ENCODE measurements around the gene TIGAR. TPM values are rescaled to one million over a fixed set of nuclear protein-coding genes. Genes with fewer than 3 reads are reported as not detected.

The TIGAR gene
- total RNA-seq, 1 donor from 2014 or later, result 20.7 TPM

DNA sequence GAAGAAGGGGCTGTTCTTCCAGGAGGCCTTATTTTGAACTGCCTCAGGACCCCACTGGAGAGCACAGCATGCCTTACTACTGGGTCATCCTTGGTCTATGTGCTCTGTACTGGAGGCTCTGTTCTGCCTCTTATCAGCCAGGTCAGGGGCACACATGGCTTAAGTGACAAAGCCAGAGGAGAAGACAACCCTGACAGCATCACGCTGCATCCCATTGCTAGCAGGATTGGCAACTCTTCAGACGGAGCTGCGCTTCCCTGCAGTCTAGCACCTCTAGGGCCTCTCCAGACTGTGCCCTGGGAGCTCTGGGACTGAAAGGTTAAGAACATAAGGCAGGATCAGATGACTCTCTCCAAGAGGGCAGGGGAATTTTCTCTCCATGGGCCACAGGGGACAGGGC lies 17.3 kb upstream of the TIGAR start:
- peaks cover 8% of the 10 kb centered on the region for H3K27me3 Mint-ChIP-seq (ENCODE audit: unreplicated experiment)
- no peaks in the 10 kb centered on the region for H3K36me3 Mint-ChIP-seq (ENCODE audit: unreplicated experiment)
- DNase-seq, result peak; percentile 47
- H3K4me3 Mint-ChIP-seq (ENCODE audit: unreplicated experiment), result peak overlapping the region; percentile 56
- TF ChIP-seq, protein P1, sequence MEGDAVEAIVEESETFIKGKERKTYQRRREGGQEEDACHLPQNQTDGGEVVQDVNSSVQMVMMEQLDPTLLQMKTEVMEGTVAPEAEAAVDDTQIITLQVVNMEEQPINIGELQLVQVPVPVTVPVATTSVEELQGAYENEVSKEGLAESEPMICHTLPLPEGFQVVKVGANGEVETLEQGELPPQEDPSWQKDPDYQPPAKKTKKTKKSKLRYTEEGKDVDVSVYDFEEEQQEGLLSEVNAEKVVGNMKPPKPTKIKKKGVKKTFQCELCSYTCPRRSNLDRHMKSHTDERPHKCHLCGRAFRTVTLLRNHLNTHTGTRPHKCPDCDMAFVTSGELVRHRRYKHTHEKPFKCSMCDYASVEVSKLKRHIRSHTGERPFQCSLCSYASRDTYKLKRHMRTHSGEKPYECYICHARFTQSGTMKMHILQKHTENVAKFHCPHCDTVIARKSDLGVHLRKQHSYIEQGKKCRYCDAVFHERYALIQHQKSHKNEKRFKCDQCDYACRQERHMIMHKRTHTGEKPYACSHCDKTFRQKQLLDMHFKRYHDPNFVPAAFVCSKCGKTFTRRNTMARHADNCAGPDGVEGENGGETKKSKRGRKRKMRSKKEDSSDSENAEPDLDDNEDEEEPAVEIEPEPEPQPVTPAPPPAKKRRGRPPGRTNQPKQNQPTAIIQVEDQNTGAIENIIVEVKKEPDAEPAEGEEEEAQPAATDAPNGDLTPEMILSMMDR (IDR thresholded peaks at IDR 0.05; ENCODE audit: partially characterized antibody, unreplicated experiment), result no peak
- H3K4me1 Mint-ChIP-seq (ENCODE audit: low read depth, unreplicated experiment), result peaks cover 32% of the 10 kb centered on the region
- H3K9me3 Mint-ChIP-seq (ENCODE audit: unreplicated experiment), result peaks cover 6% of the 10 kb centered on the region
- H3K27ac Mint-ChIP-seq (ENCODE audit: unreplicated experiment), result no peak overlapping the region

DNA sequence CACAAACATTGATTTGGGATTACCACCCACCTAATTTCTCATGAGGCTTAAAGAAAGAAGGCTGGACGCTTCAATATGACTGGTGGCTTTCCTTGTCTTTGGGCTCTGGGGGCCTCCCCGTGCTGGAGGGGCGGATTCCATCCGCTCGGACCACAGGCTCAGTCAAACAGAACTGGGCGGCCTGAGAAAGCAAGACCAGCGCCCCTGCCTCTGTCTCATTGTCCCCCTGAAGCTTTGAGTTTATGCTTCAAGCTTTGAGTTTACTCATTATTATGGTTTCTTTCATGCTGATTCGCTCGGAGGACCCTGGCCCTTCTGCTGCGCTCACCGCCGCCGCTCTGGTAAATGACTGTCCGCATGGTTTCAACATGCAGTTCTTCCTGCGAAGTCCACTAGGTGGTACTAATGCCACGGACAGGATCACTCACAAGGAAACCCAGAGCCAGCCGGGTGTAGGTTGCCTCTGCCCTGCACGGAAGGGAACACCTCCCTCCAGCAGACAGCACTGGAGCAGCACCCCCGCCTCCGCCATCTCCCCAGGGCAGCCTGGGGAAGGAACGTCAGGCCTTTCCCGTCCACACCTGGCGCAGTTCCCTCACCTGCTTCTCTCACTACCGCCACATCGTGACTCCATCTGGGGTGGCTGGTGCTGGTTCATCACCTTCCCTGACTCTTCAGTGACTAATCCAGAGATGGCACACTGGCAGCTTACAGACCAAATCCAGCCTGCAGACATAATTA lies 13.2 kb upstream of the TIGAR start:
- Mint-ChIP-seq H3K27ac (ENCODE audit: unreplicated experiment) (peak overlapping the region; percentile 55), H3K36me3 (ENCODE audit: unreplicated experiment) (no peaks in the 10 kb centered on the region), H3K9me3 (ENCODE audit: unreplicated experiment) (peaks cover 9% of the 10 kb centered on the region), H3K4me3 (ENCODE audit: unreplicated experiment) (peak overlapping the region; percentile 83), H3K27me3 (ENCODE audit: unreplicated experiment) (peaks cover 8% of the 10 kb centered on the region), H3K4me1 (ENCODE audit: low read depth, unreplicated experiment) (peaks cover 42% of the 10 kb centered on the region)
- peak; percentile 78 for DNase-seq
- TF ChIP-seq, protein P1 (IDR thresholded peaks at IDR 0.05; ENCODE audit: partially characterized antibody, unreplicated experiment), result peak; percentile 77

DNA sequence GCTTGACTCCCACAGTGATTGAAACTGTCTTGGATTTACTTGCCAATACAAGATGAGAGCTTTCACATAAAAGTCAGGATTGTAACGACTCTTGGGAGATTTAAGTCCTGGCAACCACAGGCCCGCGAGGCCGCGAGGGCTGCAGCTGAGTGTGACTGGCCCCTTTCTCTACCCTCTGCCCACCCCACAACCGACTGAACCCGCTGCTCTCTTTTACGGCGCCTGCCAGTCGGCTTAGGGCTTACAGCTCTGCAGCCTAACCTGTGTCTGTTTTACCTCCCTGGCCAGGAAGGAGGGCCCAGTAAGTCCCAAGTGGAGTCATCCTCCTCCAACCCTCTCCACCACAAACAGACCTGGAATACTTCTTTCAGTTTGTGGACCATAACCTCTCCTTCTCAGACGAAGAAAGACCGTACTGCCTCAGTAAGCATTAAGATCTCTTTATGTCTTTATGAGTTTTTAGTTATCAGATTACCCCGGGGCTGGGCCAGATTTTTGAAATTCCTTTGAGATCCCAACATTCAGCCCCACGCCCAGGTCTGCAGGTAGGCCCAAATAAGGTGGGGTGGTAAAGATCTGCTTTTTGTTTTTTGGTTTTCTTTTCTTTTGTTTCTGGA lies 12.6 kb upstream of the TIGAR start:
- H3K27me3 Mint-ChIP-seq (ENCODE audit: unreplicated experiment), result peaks cover 5% of the 10 kb centered on the region
- peak overlapping the region; percentile 55 for H3K27ac Mint-ChIP-seq (ENCODE audit: unreplicated experiment)
- TF ChIP-seq, protein P1 (IDR thresholded peaks at IDR 0.05; ENCODE audit: partially characterized antibody, unreplicated experiment), result no peak
- peak overlapping the region; percentile 83 for H3K4me3 Mint-ChIP-seq (ENCODE audit: unreplicated experiment)
- peaks cover 9% of the 10 kb centered on the region for H3K9me3 Mint-ChIP-seq (ENCODE audit: unreplicated experiment)
- no peak for DNase-seq
- peaks cover 38% of the 10 kb centered on the region for H3K4me1 Mint-ChIP-seq (ENCODE audit: low read depth, unreplicated experiment)
- H3K36me3 Mint-ChIP-seq (ENCODE audit: unreplicated experiment), result no peaks in the 10 kb centered on the region

DNA sequence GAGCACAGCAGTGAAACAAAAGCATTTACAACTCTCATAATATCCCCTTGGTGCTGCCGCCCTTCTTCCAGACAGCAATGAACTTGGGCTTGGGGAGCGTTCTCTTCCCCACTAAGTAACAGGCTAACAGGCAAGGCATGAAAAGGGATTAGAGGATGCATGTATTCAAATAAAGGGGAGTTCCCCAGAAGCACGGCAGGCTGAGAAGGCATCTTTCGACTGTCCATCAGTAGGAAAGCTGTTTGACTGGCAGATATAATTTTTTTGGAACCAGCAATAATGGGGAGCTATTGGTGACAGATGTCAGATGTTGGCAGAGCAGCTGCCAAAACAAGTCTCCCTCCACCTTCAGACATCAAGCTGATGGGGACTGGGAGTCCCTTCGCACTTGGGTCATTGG lies 9.2 kb upstream of the TIGAR start:
- TF ChIP-seq, protein P1 (IDR thresholded peaks at IDR 0.05; ENCODE audit: partially characterized antibody, unreplicated experiment), result no peak
- peak overlapping the region; percentile 58 for H3K4me3 Mint-ChIP-seq (ENCODE audit: unreplicated experiment)
- peaks cover 21% of the 10 kb centered on the region for H3K4me1 Mint-ChIP-seq (ENCODE audit: low read depth, unreplicated experiment)
- H3K27me3 Mint-ChIP-seq (ENCODE audit: unreplicated experiment), result peaks cover 2% of the 10 kb centered on the region
- no peaks in the 10 kb centered on the region for H3K36me3 Mint-ChIP-seq (ENCODE audit: unreplicated experiment)
- H3K9me3 Mint-ChIP-seq (ENCODE audit: unreplicated experiment), result peaks cover 3% of the 10 kb centered on the region
- H3K27ac Mint-ChIP-seq (ENCODE audit: unreplicated experiment), result peak overlapping the region; percentile 84
- DNase-seq, result no peak

DNA sequence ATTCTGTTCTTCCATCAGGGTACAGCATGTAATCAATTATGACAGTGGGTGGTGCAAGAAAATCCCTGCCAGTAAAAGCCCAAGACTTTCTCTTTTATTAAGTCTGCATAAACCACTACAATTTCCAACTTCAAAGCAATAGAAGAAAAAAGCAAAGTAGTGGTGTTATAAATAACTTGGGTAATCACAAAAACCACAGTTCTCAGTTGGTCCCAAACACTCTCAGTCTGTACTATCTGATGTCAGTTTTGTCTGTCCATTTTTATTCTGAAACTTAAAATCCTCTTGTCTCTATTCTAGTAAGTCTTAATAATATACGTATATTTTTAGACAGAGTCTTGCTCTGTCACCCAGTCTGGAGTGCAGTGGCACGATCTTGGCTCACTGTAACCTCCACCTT lies 8.8 kb upstream of the TIGAR start:
- H3K27me3 Mint-ChIP-seq (ENCODE audit: unreplicated experiment), result peaks cover 2% of the 10 kb centered on the region
- H3K4me1 Mint-ChIP-seq (ENCODE audit: low read depth, unreplicated experiment), result peaks cover 17% of the 10 kb centered on the region
- H3K4me3 Mint-ChIP-seq (ENCODE audit: unreplicated experiment), result peak overlapping the region; percentile 58
- peak overlapping the region; percentile 84 for H3K27ac Mint-ChIP-seq (ENCODE audit: unreplicated experiment)
- H3K36me3 Mint-ChIP-seq (ENCODE audit: unreplicated experiment), result no peaks in the 10 kb centered on the region
- DNase-seq, result no peak
- TF ChIP-seq, protein P1 (IDR thresholded peaks at IDR 0.05; ENCODE audit: partially characterized antibody, unreplicated experiment), result no peak
- peaks cover 3% of the 10 kb centered on the region for H3K9me3 Mint-ChIP-seq (ENCODE audit: unreplicated experiment)
